Inferior parietal cortex (tissue), 1 donor: ENCODE measurements around the gene JAK1.

Source experiments
- DNase-seq: peaks from one replicate; pipeline ENCODE4 v3.0.0-alpha.2; 2016; ENCODE audit errors: extremely low spot score

JAK1 gene

GRCh38 chr1:64866689-64867088 lies 99.7 kb downstream of the JAK1 start:
- DNase-seq, result no peak

GRCh38 chr1:64865105-64865757 lies 101.1 kb downstream of the JAK1 start:
- DNase-seq, result no peak

- DNase-seq, result peak; percentile 78
Measured at GRCh38 chr1:64864018-64864940, 102.1 kb downstream of the JAK1 start.

- no peak for DNase-seq
Measured at GRCh38 chr1:64861611-64862010, 104.7 kb downstream of the JAK1 start.

GRCh38 chr1:64857347-64857746 lies 109.0 kb downstream of the JAK1 start:
- no peak for DNase-seq

- DNase-seq, result no peak
Measured at GRCh38 chr1:64856553-64856952, 109.8 kb downstream of the JAK1 start.

GRCh38 chr1:64855557-64855956 lies 110.8 kb downstream of the JAK1 start:
- DNase-seq, result no peak

GRCh38 chr1:64854674-64855073 lies 111.7 kb downstream of the JAK1 start:
- DNase-seq, result no peak

GRCh38 chr1:64851664-64852063 lies 114.7 kb downstream of the JAK1 start:
- DNase-seq, result no peak

GRCh38 chr1:64850846-64851245 lies 115.5 kb downstream of the JAK1 start:
- DNase-seq, result no peak

- DNase-seq, result no peak
Measured at GRCh38 chr1:64849942-64850341, 116.4 kb downstream of the JAK1 start.

GRCh38 chr1:64848803-64849202 lies 117.5 kb downstream of the JAK1 start:
- no peak for DNase-seq

GRCh38 chr1:64848136-64848535 lies 118.2 kb downstream of the JAK1 start:
- no peak for DNase-seq

GRCh38 chr1:64847666-64848065 lies 118.7 kb downstream of the JAK1 start:
- no peak for DNase-seq

GRCh38 chr1:64846573-64847430 lies 119.5 kb downstream of the JAK1 start:
- DNase-seq, result no peak

GRCh38 chr1:64845831-64846425 lies 120.4 kb downstream of the JAK1 start:
- DNase-seq, result no peak

- no peak for DNase-seq
Measured at GRCh38 chr1:64844609-64845008, 121.7 kb downstream of the JAK1 start.

GRCh38 chr1:64844175-64844574 lies 122.2 kb downstream of the JAK1 start:
- DNase-seq, result no peak

GRCh38 chr1:64843675-64844074 lies 122.7 kb downstream of the JAK1 start:
- no peak for DNase-seq

- DNase-seq, result no peak
Measured at GRCh38 chr1:64842224-64842623, 124.1 kb downstream of the JAK1 start.

GRCh38 chr1:64841330-64842065 lies 124.9 kb downstream of the JAK1 start:
- DNase-seq, result no peak
